ENCODE data around the gene CD160.

GRCh38 chr1:145688924-145689323 is 30.4 kb upstream of the CD160 start:
- TF ChIP-seq, protein P1, sequence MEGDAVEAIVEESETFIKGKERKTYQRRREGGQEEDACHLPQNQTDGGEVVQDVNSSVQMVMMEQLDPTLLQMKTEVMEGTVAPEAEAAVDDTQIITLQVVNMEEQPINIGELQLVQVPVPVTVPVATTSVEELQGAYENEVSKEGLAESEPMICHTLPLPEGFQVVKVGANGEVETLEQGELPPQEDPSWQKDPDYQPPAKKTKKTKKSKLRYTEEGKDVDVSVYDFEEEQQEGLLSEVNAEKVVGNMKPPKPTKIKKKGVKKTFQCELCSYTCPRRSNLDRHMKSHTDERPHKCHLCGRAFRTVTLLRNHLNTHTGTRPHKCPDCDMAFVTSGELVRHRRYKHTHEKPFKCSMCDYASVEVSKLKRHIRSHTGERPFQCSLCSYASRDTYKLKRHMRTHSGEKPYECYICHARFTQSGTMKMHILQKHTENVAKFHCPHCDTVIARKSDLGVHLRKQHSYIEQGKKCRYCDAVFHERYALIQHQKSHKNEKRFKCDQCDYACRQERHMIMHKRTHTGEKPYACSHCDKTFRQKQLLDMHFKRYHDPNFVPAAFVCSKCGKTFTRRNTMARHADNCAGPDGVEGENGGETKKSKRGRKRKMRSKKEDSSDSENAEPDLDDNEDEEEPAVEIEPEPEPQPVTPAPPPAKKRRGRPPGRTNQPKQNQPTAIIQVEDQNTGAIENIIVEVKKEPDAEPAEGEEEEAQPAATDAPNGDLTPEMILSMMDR (conservative IDR thresholded peaks at IDR 0.05; ENCODE audit: low read depth, low read length): no peak
- no peak for TF ChIP-seq EZH2 (IDR thresholded peaks at IDR 0.05; ENCODE audit: borderline replicate concordance, low read depth, low read length, poor library complexity, severe bottlenecking)

All from A673 (cell line).